Stimulated activated CD8-positive, alpha-beta memory T cell treated with anti-CD3 and anti-CD28 coated beads, Interleukin-7, amount 100 ng/mL, for 24 hours (primary cell): ENCODE data around the gene TMA7B.
A peak's percentile ranks its signal among the peaks of the same experiment; 100 is the strongest.

Source experiments
- DNase-seq: peaks from one replicate; pipeline ENCODE4 v3.0.0-alpha.2; 2020; ENCODE audit warnings: low read depth

The TMA7B gene

DNA sequence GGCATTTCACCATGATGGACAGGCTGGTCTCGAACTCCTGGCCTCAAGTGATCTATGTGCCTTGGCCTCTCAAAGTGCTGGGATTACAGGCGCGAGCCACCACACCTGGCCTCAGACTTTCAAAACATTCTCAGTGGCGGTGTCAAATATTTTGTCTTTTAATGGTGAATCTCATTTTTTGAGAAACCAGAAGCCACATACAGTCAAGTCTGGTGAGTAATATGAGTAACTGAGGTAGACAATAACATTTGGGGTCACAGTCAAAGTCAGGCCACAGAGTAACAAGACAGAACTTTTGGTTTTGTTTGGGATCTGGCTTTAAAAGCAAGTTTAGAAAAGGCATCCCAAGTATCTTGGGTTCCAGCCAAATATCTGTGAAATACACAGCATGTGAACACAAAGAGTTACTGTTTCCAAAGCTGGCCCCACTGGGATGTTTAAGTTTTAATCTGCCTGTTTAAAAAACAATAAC is 5.6 kb upstream of the TMA7B start:
- DNase-seq, result no peak

DNA sequence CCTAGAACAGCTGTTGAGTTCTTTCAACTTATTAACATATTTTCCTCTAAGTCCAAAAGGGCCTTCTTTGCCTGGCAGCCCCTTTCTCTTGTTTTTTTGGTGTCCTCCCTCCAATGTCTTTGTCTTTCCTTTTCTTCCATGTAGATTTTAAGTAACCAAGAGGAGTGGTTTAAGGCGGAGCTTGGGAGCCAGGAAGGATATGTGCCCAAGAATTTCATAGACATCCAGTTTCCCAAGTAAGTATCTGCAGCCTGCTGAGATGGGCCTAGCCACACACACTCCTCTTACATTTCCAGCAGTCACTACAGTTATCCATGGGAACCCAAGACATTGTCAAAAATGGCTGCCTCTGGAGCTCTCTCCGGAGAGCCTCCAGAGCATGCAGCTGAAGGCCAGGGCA is 4.5 kb upstream of the TMA7B start:
- DNase-seq, result no peak

- no peak for DNase-seq
Observed at GRCh38 chr22:39956932-39957664, 3.1 kb upstream of the TMA7B start.

- DNase-seq, result no peak
Observed at GRCh38 chr22:39958009-39958711, 2.0 kb upstream of the TMA7B start.

DNA sequence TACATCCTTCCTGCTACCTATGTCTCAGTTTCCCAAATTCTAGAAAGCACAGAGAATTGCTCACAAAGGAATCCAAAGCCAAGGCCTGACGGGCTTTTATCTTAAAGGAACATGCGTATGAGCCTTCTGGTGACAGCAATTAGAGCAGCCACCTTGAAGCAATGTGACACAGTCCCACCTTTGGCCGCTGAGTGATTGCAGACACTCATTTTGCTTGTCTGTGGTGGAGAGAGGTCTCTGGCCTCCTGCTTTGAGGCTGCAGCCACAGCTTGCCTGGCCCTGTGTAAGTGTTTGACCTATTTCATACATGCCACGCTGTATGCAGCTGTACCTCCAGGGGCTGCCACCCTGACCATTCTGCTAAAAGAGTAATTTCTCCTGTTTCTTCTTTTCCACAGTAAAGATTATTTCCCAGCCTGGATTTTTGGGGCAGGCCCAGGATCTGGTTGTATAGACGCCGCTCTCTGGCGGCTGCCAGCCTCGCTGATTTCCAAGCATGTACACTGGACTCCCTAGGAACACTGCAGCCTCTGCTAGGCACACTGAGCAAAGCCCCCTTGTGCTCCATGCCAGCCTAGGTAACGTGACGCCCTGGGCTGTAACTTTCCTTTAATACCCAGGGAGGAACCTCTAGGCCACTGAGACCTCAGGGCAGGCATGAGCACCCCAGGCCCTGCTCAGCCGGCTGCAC is 1.1 kb upstream of the TMA7B start:
- no peak for DNase-seq

DNA sequence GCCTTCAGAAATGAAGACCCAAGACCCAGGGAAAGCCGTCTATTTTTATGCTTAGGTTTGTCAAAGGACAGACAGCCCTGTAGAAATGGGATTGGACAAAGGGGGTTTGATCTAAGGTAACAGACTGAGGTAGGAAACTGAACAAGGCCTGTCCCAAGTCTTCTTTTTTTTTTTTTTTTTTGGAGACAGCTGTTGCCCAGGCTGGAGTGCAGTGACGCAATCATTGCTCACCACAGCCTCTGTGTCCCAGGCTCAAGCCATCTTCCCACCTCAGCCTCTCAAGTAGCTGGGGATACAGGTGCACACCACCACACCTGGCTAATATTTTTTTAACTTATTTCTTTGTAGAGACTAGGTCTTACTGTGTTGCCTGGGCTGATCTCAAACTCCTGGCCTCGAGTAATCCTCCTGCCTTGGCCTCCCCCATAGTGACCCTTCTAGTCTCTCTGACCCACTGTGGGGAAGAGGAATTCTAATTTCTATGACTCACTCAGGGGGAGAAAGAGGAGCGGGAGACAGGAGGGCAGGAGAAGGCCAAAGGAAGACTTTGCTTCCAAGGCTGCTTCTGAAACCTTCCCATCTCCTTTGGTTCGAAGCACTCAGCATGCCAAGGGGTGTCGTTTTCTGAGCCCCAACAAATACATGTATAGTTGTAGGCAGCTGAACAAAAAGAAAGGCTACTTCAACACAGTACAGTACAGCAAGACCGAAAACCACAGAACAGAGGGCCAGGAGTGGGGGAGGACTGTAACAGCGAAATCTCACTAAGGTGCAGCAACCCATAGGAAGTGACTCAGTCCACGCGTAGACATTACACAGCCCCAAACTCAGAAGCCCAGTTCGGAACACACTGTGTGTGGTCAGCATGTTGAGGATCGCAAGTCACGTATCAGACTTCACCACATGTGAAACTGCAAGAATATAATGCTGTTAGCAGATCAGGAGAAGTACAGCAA is 872 bp downstream of the TMA7B start:
- peak; percentile 38 for DNase-seq

GRCh38 chr22:39962071-39962470 is 1.9 kb downstream of the TMA7B start:
- no peak for DNase-seq

DNA sequence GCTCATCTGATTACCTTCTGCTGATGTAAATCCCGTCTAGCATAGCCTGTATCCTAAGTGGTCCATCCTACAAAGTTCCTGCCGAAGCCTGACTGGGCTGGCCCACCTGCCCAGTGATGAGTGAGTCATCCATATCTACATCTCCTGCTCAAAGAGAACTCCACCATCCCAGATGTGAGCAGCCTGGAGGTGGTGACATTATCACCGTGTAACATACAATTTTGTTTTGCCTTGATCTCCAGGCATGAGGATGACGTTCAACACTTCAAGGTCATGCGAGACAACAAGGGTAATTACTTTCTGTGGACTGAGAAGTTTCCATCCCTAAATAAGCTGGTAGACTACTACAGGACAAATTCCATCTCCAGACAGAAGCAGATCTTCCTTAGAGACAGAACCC is 5.6 kb downstream of the TMA7B start:
- DNase-seq, result no peak

GRCh38 chr22:39966470-39966869 is 6.3 kb downstream of the TMA7B start:
- no peak for DNase-seq

GRCh38 chr22:39967103-39967829 is 7.1 kb downstream of the TMA7B start:
- DNase-seq, result no peak

DNA sequence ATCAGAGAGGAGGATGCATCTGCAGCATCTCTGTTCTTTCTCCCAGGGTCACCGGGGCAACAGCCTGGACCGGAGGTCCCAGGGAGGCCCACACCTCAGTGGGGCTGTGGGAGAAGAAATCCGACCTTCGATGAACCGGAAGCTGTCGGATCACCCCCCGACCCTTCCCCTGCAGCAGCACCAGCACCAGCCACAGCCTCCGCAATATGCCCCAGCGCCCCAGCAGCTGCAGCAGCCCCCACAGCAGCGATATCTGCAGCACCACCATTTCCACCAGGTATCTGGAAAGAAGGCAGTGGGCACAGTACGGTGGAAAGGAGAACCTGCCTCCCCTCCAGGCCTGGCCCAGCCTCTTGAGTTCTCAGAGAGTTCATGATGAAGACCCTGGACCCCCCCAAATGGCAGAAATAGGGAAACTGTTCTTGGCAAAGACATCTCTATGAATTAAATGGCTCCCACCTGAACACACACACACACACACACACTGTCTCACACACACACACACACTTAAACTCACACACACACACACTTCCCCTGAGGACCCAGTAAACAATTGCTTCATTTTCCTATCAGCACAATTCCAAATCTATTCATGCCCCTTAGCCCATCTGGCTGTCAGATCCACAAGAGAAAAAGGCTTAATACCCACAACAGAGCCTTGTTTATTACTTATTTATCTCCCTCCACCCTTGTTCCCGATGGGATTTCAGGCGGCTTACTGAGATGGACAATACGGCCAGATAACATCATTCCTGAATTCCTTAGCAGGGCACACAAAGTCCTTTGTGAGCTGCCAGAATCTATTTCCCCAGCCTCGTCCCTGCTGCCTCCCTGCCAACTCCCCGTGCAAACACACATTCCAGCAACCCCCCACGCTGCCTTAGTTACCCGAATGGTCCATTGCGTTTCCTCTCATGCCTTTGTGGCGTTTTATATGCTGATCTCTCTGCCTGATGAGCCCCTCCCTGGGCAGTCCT is 8.1 kb downstream of the TMA7B start:
- no peak for DNase-seq

DNA sequence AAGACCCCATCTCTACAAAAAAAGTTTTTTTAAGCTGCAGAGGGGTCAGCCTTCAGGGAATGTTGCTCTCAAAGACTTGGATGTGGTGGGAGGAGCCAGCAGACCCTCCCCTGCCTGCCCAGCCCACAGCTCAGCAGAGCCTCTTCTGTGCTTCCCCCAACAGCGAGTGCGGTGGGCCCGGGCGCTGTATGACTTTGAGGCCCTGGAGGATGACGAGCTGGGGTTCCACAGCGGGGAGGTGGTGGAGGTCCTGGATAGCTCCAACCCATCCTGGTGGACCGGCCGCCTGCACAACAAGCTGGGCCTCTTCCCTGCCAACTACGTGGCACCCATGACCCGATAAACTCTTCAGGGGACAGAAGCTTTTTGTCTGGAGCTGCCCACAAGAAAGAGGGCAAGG is 10.5 kb downstream of the TMA7B start:
- no peak for DNase-seq

DNA sequence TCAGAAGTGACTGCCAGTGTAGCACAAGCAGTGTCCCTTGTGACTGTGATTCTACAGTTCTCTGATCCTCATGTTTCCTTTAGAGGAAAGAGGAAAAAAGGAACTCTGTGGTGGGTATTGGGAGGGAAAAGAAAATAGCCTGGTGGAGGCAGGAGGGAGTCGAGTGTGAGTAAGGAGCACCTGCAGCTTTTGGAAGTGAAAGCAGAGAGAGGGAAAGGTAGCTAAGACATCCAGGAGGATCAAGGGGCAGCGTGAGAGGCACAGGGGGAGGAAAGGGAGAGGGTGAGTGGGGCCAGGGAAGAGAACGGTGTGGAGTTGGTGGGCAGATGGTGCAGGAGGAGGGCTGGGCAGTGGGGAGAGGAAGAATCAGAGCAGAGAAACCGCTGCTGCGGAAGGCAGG is 12.4 kb downstream of the TMA7B start:
- DNase-seq, result no peak

- no peak for DNase-seq
Observed at GRCh38 chr22:39973656-39974055, 13.5 kb downstream of the TMA7B start.

DNA sequence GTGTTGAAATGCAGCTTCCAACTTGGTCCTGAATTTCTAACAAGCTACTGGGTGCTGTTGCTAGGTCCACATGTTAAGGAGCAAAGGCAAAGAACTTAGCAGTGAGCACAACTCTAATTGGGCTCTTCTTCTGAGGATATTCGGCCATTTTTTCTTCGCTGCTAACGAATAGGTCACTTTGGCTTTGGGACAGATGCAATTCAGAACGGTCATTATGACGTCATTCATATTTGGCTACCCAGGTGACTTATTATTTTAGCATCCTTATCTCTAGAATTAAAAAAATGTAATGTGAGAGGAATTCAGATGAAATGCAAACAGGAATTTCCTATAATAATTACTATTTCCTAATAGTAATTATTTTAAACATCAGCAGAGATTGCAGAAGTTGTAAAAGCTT is 13.9 kb downstream of the TMA7B start:
- no peak for DNase-seq

- DNase-seq, result no peak
Observed at GRCh38 chr22:39979048-39979447, 18.9 kb downstream of the TMA7B start.

DNA sequence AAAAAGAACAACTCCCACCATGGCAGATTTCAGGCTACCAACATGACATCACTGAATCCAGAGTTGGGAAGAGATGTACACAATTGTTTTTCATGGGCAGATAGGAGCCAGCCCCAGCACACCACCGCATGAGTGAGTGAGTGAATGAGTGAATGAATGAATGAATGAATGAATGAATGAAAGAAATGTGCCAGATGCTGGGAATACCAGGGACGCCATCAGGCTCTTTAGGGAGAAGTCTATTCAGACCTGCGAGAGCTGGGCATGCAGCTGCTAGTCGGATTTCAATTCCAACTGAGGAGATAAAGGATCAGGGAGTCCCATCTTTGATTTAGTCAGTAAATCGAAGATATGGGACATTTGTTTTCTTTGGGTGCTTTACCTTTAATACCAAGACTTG is 19.3 kb downstream of the TMA7B start:
- DNase-seq, result no peak

- DNase-seq, result no peak
Observed at GRCh38 chr22:39980596-39980995, 20.4 kb downstream of the TMA7B start.

DNA sequence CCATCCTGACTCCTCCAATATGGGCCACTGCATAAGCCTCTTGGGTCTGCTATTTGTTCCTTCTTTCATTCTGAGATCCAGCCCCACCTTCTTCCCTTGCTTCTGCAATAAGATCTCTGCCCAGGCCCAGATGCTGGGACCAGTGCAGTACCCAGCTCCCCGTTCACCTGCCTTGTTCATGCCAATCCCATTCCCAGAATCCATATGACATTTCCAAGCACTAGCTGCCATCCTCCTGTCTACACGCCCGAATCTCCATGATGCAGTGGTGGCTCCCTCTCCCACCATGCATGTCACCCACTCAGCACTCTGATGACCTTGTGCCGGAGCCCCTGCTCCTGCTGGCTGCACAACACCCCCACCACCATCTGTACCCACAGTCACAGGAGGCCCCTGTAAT is 23.1 kb downstream of the TMA7B start:
- DNase-seq, result no peak

GRCh38 chr22:39984006-39984405 is 23.8 kb downstream of the TMA7B start:
- no peak for DNase-seq
